GM23338 (cell line): ENCODE data around the gene DIABLO.

Experiments
- CREB1 ChIP-seq: fragments of 250-450 bp; sonication (Bioruptor Pico); IDR thresholded peaks from 2 replicates; pipeline ENCODE4 v1.5.0; 2020; ENCODE audit warnings: low read depth, mild to moderate bottlenecking, moderate library complexity
- CTCF ChIP-seq, 2 experiments: fragments of 200-600 bp in 1 of 2; sonication (generic) in 1 of 2; conservative IDR thresholded peaks; 2 replicates each; pipeline versions ENCODE4 v1.5.1 to v1.6.1; 2016 to 2017; ENCODE audit warnings: antibody characterized with exemption in 2 of 2, low read depth in 2 of 2, mild to moderate bottlenecking in 2 of 2, moderate library complexity in 1 of 2
- ETS1 ChIP-seq: IDR thresholded peaks from 2 replicates; pipeline ENCODE4 v1.6.1; 2016; ENCODE audit warnings: antibody characterized with exemption
- EZH2 ChIP-seq: fragments of 200-600 bp; sonication (generic); IDR thresholded peaks from one replicate; pipeline ENCODE4 v1.8.0; 2017; ENCODE audit warnings: antibody characterized with exemption, mild to moderate bottlenecking, low read depth; ENCODE audit not compliant: unreplicated experiment
- EZH2phosphoT487 ChIP-seq: fragments of 200-600 bp; sonication (generic); IDR thresholded peaks from one replicate; pipeline ENCODE4 v1.8.1; 2018; ENCODE audit warnings: antibody characterized with exemption; ENCODE audit not compliant: unreplicated experiment
- JUNB ChIP-seq: IDR thresholded peaks from one replicate; pipeline ENCODE4 v1.6.1; 2016; ENCODE audit warnings: antibody characterized with exemption; ENCODE audit not compliant: unreplicated experiment
- POLR2AphosphoS5 ChIP-seq: IDR thresholded peaks from 2 replicates; pipeline ENCODE4 v1.6.1; 2016; ENCODE audit warnings: antibody characterized with exemption, low read depth
- REST ChIP-seq: IDR thresholded peaks from one replicate; pipeline ENCODE4 v1.6.1; 2018; ENCODE audit warnings: antibody characterized with exemption; ENCODE audit not compliant: unreplicated experiment
- ZNF114 ChIP-seq: fragments of 250-450 bp; sonication (Bioruptor Pico); IDR thresholded peaks from 2 replicates; pipeline ENCODE4 v1.5.0; 2020; ENCODE audit warnings: mild to moderate bottlenecking, moderate library complexity
- ZNF462 ChIP-seq: fragments of 250-450 bp; sonication (Bioruptor Pico); IDR thresholded peaks from 2 replicates; pipeline ENCODE4 v1.5.0; 2020; ENCODE audit warnings: mild to moderate bottlenecking, moderate library complexity

GRCh38 chr12:122227341-122227740 lies 1.5 kb upstream of the DIABLO start:
- no peak for TF ChIP-seq CTCF (conservative IDR thresholded peaks at IDR 0.05; ENCODE audit: low read depth in 2 of 2)
- no peak for TF ChIP-seq JUNB
- TF ChIP-seq EZH2 = no peak
- no peak for TF ChIP-seq CREB1
- TF ChIP-seq ZNF462 (CRISPR knock-in tag) = no peak
- no peak for TF ChIP-seq POLR2AphosphoS5
- TF ChIP-seq EZH2phosphoT487 = no peak
- no peak for TF ChIP-seq ETS1
- no peak for TF ChIP-seq REST
- no peak for TF ChIP-seq ZNF114 (CRISPR knock-in tag)
